ENCODE measurements around the gene RBM47.

Gene RBM47

GRCh38 chr4:40607221-40607620, 22.4 kb downstream of the RBM47 start:
- no peak for TF ChIP-seq CTCF (IDR thresholded peaks at IDR 0.05)

- TF ChIP-seq CTCF (IDR thresholded peaks at IDR 0.05) = no peak
Observed at GRCh38 chr4:40606239-40606767, 23.4 kb downstream of the RBM47 start.

GRCh38 chr4:40603281-40603680, 26.4 kb downstream of the RBM47 start:
- no peak for TF ChIP-seq CTCF (IDR thresholded peaks at IDR 0.05)

GRCh38 chr4:40601641-40602040, 28.0 kb downstream of the RBM47 start:
- no peak for TF ChIP-seq CTCF (IDR thresholded peaks at IDR 0.05)

GRCh38 chr4:40600850-40601249, 28.8 kb downstream of the RBM47 start:
- TF ChIP-seq CTCF (IDR thresholded peaks at IDR 0.05) = no peak

GRCh38 chr4:40599431-40599830, 30.2 kb downstream of the RBM47 start:
- no peak for TF ChIP-seq CTCF (IDR thresholded peaks at IDR 0.05)

GRCh38 chr4:40596522-40596921, 33.1 kb downstream of the RBM47 start:
- TF ChIP-seq CTCF (IDR thresholded peaks at IDR 0.05) = no peak

GRCh38 chr4:40595981-40596380, 33.7 kb downstream of the RBM47 start:
- no peak for TF ChIP-seq CTCF (IDR thresholded peaks at IDR 0.05)

Data from LNCAP (cell line).